GM23338 (cell line): Measurements from ENCODE around the gene KCNAB1. TPM values are rescaled to one million over a fixed set of nuclear protein-coding genes. Genes with fewer than 3 reads are reported as not detected.

ENCODE experiments used
- ATAC-seq: fragments of 200-7000 bp; cut with Tn5 transposase; 3 replicates; pipeline ENCODE4 v1.9.1; 2020
- DNase-seq: peaks from one replicate; pipeline ENCODE4 v3.0.0-alpha.2; 2015; ENCODE audit warnings: low spot score
- H2AFZ ChIP-seq: fragments of 200-600 bp; sonication (generic); 2 replicates; pipeline ENCODE4 v1.8.0; 2016; ENCODE audit warnings: antibody characterized with exemption, mild to moderate bottlenecking, moderate library complexity
- H3F3A ChIP-seq: fragments of 200-600 bp; sonication (generic); replicated peaks from 2 replicates; pipeline ENCODE4 v1.8.0; 2017; ENCODE audit warnings: antibody characterized with exemption, mixed run types, low read depth
- H3K27ac ChIP-seq: fragments of 200-600 bp; sonication (generic); 2 replicates; pipeline ENCODE4 v1.6.1; 2016; ENCODE audit warnings: low read depth
- H3K27me3 ChIP-seq: fragments of 200-600 bp; sonication (generic); 2 replicates; pipeline ENCODE4 v1.8.0; 2016; ENCODE audit warnings: mild to moderate bottlenecking, mixed run types, moderate library complexity; ENCODE audit not compliant: insufficient read depth
- H3K36me3 ChIP-seq: fragments of 200-600 bp; sonication (generic); 2 replicates; pipeline ENCODE4 v1.8.0; 2016; ENCODE audit warnings: mild to moderate bottlenecking; ENCODE audit not compliant: insufficient read depth
- H3K4me1 ChIP-seq: fragments of 200-600 bp; sonication (generic); 2 replicates; pipeline ENCODE4 v1.8.0; 2016; ENCODE audit warnings: mild to moderate bottlenecking, moderate library complexity; ENCODE audit not compliant: insufficient read depth
- H3K4me2 ChIP-seq: fragments of 200-600 bp; sonication (generic); 2 replicates; pipeline ENCODE4 v1.7.1; 2017; ENCODE audit warnings: mixed run types
- H3K4me3 ChIP-seq: fragments of 200-600 bp; sonication (generic); 2 replicates; pipeline ENCODE4 v1.6.1; 2016; ENCODE audit warnings: mixed run types
- H3K79me2 ChIP-seq: fragments of 200-600 bp; sonication (generic); replicated peaks from 2 replicates; pipeline ENCODE4 v1.8.0; 2017; ENCODE audit warnings: mild to moderate bottlenecking; ENCODE audit not compliant: insufficient read depth
- H3K9me2 ChIP-seq: fragments of 200-600 bp; sonication (generic); 2 replicates; pipeline ENCODE4 v1.8.0; 2017; ENCODE audit not compliant: insufficient read depth
- H4K20me1 ChIP-seq: fragments of 200-600 bp; sonication (generic); replicated peaks from 2 replicates; pipeline ENCODE4 v1.8.0; 2017; ENCODE audit warnings: mild to moderate bottlenecking; ENCODE audit not compliant: insufficient read depth
- H3K27ac Mint-ChIP-seq: 2 replicates; pipeline ENCODE4 v1.8.0; 2020; ENCODE audit warnings: inconsistent platforms, mild to moderate bottlenecking, moderate library complexity, mixed read lengths
- H3K27me3 Mint-ChIP-seq: 3 replicates; pipeline ENCODE4 v1.8.0; 2022; ENCODE audit warnings: low read depth, mild to moderate bottlenecking, moderate library complexity, mixed read lengths, inconsistent platforms; ENCODE audit not compliant: insufficient read depth, poor library complexity
- H3K36me3 Mint-ChIP-seq: 3 replicates; pipeline ENCODE4 v1.8.0; 2021; ENCODE audit warnings: low read depth, mild to moderate bottlenecking, inconsistent platforms, moderate library complexity, mixed read lengths
- H3K4me1 Mint-ChIP-seq: 3 replicates; pipeline ENCODE4 v1.8.0; 2020; ENCODE audit warnings: mild to moderate bottlenecking, inconsistent platforms, mixed read lengths
- H3K4me3 Mint-ChIP-seq: 3 replicates; pipeline ENCODE4 v1.8.0; 2021; ENCODE audit warnings: moderate library complexity, mild to moderate bottlenecking, inconsistent platforms, mixed read lengths
- H3K9me3 Mint-ChIP-seq: 3 replicates; pipeline ENCODE4 v1.8.0; 2020; ENCODE audit warnings: moderate library complexity, mild to moderate bottlenecking, inconsistent platforms, mixed read lengths
- CREB1 ChIP-seq: fragments of 250-450 bp; sonication (Bioruptor Pico); IDR thresholded peaks from 2 replicates; pipeline ENCODE4 v1.5.0; 2020; ENCODE audit warnings: low read depth, mild to moderate bottlenecking, moderate library complexity
- EZH2 ChIP-seq: fragments of 200-600 bp; sonication (generic); IDR thresholded peaks from one replicate; pipeline ENCODE4 v1.8.0; 2017; ENCODE audit warnings: antibody characterized with exemption, mild to moderate bottlenecking, low read depth; ENCODE audit not compliant: unreplicated experiment
- EZH2phosphoT487 ChIP-seq: fragments of 200-600 bp; sonication (generic); IDR thresholded peaks from one replicate; pipeline ENCODE4 v1.8.1; 2018; ENCODE audit warnings: antibody characterized with exemption; ENCODE audit not compliant: unreplicated experiment
- NANOG ChIP-seq: IDR thresholded peaks from 2 replicates; pipeline ENCODE4 v1.6.1; 2016; ENCODE audit warnings: antibody characterized with exemption, borderline replicate concordance
- POLR2AphosphoS5 ChIP-seq: IDR thresholded peaks from 2 replicates; pipeline ENCODE4 v1.6.1; 2016; ENCODE audit warnings: antibody characterized with exemption, low read depth
- STAT1 ChIP-seq: IDR thresholded peaks from one replicate; pipeline ENCODE4 v1.6.1; 2016; ENCODE audit warnings: antibody characterized with exemption; ENCODE audit not compliant: unreplicated experiment
- ZNF114 ChIP-seq: fragments of 250-450 bp; sonication (Bioruptor Pico); IDR thresholded peaks from 2 replicates; pipeline ENCODE4 v1.5.0; 2020; ENCODE audit warnings: mild to moderate bottlenecking, moderate library complexity
- ZNF331 ChIP-seq: fragments of 250-450 bp; sonication (Bioruptor Pico); IDR thresholded peaks from 2 replicates; pipeline ENCODE4 v1.5.0; 2020; ENCODE audit warnings: low read depth, mild to moderate bottlenecking, moderate library complexity
- polyA plus RNA-seq: library from polyadenylated mRNA; unstranded; fragments of >200 nt; fragmentation: Nextera tagmentation; extraction: Ambion mirVana; gene quantifications from 2 replicates; pipeline ENCODE4 v1.2.1, GENCODE V29; 2016
- total RNA-seq: library from RNA; depleted of rRNA; stranded (reverse); fragments of >200 nt; shearing (Covaris generic); gene quantifications from 2 replicates; pipeline ENCODE4 v1.2.3, GENCODE V29; 2014
- TF ChIP-seq, protein P1 (sequence below): IDR thresholded peaks from 2 replicates; pipeline ENCODE4 v1.6.1; 2016; ENCODE audit warnings: antibody characterized with exemption
- TF ChIP-seq, protein P2 (sequence below): IDR thresholded peaks from one replicate; pipeline ENCODE4 v1.6.1; 2018; ENCODE audit warnings: antibody characterized with exemption; ENCODE audit not compliant: unreplicated experiment
- TF ChIP-seq, protein P3 (sequence below), 2 experiments: fragments of 200-600 bp in 1 of 2; sonication (generic) in 1 of 2; conservative IDR thresholded peaks; 2 replicates each; pipeline versions ENCODE4 v1.5.1 to v1.6.1; 2016 to 2017; ENCODE audit warnings: antibody characterized with exemption in 2 of 2, low read depth in 2 of 2, mild to moderate bottlenecking in 2 of 2, moderate library complexity in 1 of 2
- TF ChIP-seq, protein P4 (sequence below): fragments of 250-450 bp; sonication (Bioruptor Pico); IDR thresholded peaks from 2 replicates; pipeline ENCODE4 v1.5.0; 2020; ENCODE audit warnings: mild to moderate bottlenecking, moderate library complexity

Gene KCNAB1
- total and polyA plus RNA-seq, 2 experiments from 2014 or later = 0.69 to 2.6 TPM

DNA sequence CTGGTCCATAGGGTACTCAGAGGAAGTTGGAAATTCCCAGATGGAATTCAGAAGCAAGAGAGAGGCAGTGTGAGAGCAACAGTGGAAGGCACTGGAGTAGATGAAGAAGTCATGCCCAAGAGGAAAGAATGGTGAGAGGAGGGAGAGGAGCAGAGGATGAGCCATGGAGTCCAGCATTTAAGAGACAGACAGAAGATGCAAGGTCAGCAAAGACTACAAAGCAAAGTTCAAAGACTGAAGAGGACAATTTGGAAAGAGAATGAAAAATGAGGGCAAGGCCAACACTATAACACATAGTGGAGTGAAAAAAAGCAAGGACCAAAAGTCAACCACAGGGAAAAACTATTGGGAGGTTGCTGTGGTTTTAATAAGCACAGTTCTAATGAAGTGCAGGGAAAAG lies 255.8 kb downstream of the KCNAB1 start (continued):
- TF ChIP-seq, protein P1, sequence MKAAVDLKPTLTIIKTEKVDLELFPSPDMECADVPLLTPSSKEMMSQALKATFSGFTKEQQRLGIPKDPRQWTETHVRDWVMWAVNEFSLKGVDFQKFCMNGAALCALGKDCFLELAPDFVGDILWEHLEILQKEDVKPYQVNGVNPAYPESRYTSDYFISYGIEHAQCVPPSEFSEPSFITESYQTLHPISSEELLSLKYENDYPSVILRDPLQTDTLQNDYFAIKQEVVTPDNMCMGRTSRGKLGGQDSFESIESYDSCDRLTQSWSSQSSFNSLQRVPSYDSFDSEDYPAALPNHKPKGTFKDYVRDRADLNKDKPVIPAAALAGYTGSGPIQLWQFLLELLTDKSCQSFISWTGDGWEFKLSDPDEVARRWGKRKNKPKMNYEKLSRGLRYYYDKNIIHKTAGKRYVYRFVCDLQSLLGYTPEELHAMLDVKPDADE = no peak

GRCh38 chr3:156377266-156377665 lies 256.9 kb downstream of the KCNAB1 start:
- no peaks in the 10 kb centered on the region for H4K20me1 ChIP-seq
- H2AFZ ChIP-seq = no peak overlapping the region
- H3K27ac ChIP-seq = no peak overlapping the region
- H3K9me2 ChIP-seq = peaks cover 11% of the 10 kb centered on the region; the same call in 1 of the 2 replicates
- ATAC-seq (no peak), DNase-seq (no peak)
- no peaks in the 10 kb centered on the region for H3K36me3 ChIP-seq
- H3K27me3 Mint-ChIP-seq = peaks cover 7% of the 10 kb centered on the region
- no peak overlapping the region for H3K27ac Mint-ChIP-seq
- H3K4me1 Mint-ChIP-seq = peaks cover 20% of the 10 kb centered on the region
- no peaks in the 10 kb centered on the region; the same call in 2 of the 3 replicates for H3K9me3 Mint-ChIP-seq
- H3K27me3 ChIP-seq = no peaks in the 10 kb centered on the region
- H3F3A ChIP-seq = no peaks in the 10 kb centered on the region
- H3K4me3 ChIP-seq = no peak overlapping the region
- no peak overlapping the region for H3K4me3 Mint-ChIP-seq
- H3K4me2 ChIP-seq = no peak overlapping the region
- no peaks in the 10 kb centered on the region for H3K36me3 Mint-ChIP-seq
- no peaks in the 10 kb centered on the region for H3K79me2 ChIP-seq
- H3K4me1 ChIP-seq = peaks cover 14% of the 10 kb centered on the region
- no peak for TF ChIP-seq POLR2AphosphoS5
- TF ChIP-seq ZNF331 = no peak
- no peak for TF ChIP-seq ZNF114 (CRISPR knock-in tag)
- no peak for TF ChIP-seq EZH2
- TF ChIP-seq CREB1 (CRISPR knock-in tag) = no peak
- TF ChIP-seq, protein P2, sequence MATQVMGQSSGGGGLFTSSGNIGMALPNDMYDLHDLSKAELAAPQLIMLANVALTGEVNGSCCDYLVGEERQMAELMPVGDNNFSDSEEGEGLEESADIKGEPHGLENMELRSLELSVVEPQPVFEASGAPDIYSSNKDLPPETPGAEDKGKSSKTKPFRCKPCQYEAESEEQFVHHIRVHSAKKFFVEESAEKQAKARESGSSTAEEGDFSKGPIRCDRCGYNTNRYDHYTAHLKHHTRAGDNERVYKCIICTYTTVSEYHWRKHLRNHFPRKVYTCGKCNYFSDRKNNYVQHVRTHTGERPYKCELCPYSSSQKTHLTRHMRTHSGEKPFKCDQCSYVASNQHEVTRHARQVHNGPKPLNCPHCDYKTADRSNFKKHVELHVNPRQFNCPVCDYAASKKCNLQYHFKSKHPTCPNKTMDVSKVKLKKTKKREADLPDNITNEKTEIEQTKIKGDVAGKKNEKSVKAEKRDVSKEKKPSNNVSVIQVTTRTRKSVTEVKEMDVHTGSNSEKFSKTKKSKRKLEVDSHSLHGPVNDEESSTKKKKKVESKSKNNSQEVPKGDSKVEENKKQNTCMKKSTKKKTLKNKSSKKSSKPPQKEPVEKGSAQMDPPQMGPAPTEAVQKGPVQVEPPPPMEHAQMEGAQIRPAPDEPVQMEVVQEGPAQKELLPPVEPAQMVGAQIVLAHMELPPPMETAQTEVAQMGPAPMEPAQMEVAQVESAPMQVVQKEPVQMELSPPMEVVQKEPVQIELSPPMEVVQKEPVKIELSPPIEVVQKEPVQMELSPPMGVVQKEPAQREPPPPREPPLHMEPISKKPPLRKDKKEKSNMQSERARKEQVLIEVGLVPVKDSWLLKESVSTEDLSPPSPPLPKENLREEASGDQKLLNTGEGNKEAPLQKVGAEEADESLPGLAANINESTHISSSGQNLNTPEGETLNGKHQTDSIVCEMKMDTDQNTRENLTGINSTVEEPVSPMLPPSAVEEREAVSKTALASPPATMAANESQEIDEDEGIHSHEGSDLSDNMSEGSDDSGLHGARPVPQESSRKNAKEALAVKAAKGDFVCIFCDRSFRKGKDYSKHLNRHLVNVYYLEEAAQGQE = no peak
- TF ChIP-seq, protein P3, sequence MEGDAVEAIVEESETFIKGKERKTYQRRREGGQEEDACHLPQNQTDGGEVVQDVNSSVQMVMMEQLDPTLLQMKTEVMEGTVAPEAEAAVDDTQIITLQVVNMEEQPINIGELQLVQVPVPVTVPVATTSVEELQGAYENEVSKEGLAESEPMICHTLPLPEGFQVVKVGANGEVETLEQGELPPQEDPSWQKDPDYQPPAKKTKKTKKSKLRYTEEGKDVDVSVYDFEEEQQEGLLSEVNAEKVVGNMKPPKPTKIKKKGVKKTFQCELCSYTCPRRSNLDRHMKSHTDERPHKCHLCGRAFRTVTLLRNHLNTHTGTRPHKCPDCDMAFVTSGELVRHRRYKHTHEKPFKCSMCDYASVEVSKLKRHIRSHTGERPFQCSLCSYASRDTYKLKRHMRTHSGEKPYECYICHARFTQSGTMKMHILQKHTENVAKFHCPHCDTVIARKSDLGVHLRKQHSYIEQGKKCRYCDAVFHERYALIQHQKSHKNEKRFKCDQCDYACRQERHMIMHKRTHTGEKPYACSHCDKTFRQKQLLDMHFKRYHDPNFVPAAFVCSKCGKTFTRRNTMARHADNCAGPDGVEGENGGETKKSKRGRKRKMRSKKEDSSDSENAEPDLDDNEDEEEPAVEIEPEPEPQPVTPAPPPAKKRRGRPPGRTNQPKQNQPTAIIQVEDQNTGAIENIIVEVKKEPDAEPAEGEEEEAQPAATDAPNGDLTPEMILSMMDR (conservative IDR thresholded peaks at IDR 0.05; ENCODE audit: low read depth in 2 of 2) = no peak
- no peak for TF ChIP-seq NANOG
- TF ChIP-seq EZH2phosphoT487 = no peak
- TF ChIP-seq, protein P4, sequence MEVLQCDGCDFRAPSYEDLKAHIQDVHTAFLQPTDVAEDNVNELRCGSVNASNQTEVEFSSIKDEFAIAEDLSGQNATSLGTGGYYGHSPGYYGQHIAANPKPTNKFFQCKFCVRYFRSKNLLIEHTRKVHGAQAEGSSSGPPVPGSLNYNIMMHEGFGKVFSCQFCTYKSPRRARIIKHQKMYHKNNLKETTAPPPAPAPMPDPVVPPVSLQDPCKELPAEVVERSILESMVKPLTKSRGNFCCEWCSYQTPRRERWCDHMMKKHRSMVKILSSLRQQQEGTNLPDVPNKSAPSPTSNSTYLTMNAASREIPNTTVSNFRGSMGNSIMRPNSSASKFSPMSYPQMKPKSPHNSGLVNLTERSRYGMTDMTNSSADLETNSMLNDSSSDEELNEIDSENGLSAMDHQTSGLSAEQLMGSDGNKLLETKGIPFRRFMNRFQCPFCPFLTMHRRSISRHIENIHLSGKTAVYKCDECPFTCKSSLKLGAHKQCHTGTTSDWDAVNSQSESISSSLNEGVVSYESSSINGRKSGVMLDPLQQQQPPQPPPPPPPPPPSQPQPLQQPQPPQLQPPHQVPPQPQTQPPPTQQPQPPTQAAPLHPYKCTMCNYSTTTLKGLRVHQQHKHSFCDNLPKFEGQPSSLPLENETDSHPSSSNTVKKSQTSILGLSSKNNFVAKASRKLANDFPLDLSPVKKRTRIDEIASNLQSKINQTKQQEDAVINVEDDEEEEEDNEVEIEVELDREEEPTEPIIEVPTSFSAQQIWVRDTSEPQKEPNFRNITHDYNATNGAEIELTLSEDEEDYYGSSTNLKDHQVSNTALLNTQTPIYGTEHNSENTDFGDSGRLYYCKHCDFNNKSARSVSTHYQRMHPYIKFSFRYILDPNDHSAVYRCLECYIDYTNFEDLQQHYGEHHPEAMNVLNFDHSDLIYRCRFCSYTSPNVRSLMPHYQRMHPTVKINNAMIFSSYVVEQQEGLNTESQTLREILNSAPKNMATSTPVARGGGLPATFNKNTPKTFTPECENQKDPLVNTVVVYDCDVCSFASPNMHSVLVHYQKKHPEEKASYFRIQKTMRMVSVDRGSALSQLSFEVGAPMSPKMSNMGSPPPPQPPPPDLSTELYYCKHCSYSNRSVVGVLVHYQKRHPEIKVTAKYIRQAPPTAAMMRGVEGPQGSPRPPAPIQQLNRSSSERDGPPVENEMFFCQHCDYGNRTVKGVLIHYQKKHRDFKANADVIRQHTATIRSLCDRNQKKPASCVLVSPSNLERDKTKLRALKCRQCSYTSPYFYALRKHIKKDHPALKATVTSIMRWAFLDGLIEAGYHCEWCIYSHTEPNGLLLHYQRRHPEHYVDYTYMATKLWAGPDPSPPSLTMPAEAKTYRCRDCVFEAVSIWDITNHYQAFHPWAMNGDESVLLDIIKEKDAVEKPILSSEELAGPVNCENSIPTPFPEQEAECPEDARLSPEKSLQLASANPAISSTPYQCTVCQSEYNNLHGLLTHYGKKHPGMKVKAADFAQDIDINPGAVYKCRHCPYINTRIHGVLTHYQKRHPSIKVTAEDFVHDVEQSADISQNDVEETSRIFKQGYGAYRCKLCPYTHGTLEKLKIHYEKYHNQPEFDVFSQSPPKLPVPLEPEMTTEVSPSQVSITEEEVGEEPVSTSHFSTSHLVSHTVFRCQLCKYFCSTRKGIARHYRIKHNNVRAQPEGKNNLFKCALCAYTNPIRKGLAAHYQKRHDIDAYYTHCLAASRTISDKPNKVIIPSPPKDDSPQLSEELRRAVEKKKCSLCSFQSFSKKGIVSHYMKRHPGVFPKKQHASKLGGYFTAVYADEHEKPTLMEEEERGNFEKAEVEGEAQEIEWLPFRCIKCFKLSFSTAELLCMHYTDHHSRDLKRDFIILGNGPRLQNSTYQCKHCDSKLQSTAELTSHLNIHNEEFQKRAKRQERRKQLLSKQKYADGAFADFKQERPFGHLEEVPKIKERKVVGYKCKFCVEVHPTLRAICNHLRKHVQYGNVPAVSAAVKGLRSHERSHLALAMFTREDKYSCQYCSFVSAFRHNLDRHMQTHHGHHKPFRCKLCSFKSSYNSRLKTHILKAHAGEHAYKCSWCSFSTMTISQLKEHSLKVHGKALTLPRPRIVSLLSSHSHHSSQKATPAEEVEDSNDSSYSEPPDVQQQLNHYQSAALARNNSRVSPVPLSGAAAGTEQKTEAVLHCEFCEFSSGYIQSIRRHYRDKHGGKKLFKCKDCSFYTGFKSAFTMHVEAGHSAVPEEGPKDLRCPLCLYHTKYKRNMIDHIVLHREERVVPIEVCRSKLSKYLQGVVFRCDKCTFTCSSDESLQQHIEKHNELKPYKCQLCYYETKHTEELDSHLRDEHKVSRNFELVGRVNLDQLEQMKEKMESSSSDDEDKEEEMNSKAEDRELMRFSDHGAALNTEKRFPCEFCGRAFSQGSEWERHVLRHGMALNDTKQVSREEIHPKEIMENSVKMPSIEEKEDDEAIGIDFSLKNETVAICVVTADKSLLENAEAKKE = no peak
- no peak for TF ChIP-seq STAT1
- TF ChIP-seq, protein P1 = no peak
